Uterus (tissue), 4 donors: ENCODE measurements around the gene AIG1. TPM values are rescaled to one million over a fixed set of nuclear protein-coding genes. Genes with fewer than 3 reads are reported as not detected.

Experiments used
- DNase-seq, 2 donors: peaks; one replicate each; pipeline ENCODE4 v3.0.0-alpha.2; 2019 to 2020
- H3K27ac ChIP-seq, 2 donors: fragments of 200-600 bp; sonication (generic); 1 replicate in 1 of 2; 2 replicates in 1 of 2; pipeline ENCODE4 v1.5.1; 2016 to 2018
- H3K27me3 ChIP-seq, 2 donors: fragments of 200-600 bp; sonication (generic); one replicate each; pipeline ENCODE4 v1.5.1; 2018 to 2019; ENCODE audit warnings: control low read depth in 1 of 2
- H3K36me3 ChIP-seq, 2 donors: fragments of 200-600 bp; sonication (generic); one replicate each; pipeline ENCODE4 v1.5.1; 2019; ENCODE audit warnings: control low read depth in 1 of 2
- H3K4me1 ChIP-seq, 2 donors: fragments of 200-600 bp; sonication (generic); one replicate each; pipeline ENCODE4 v1.5.1; 2018 to 2019; ENCODE audit warnings: control low read depth in 1 of 2
- H3K4me3 ChIP-seq, 2 donors: fragments of 200-600 bp; sonication (generic); 1 replicate in 1 of 2; 2 replicates in 1 of 2; pipeline ENCODE4 v1.5.1; 2018 to 2019; ENCODE audit warnings: mild to moderate bottlenecking in 1 of 2
- H3K9me3 ChIP-seq, 2 donors: fragments of 200-600 bp; sonication (generic); one replicate each; pipeline ENCODE4 v1.5.1; 2019; ENCODE audit warnings: control low read depth in 1 of 2
- POLR2A ChIP-seq, 2 donors: fragments of 450-650 bp; IDR thresholded peaks; one replicate each; pipeline ENCODE4 v1.6.1; 2016; ENCODE audit warnings: antibody characterized with exemption in 2 of 2, mild to moderate bottlenecking in 1 of 2, moderate library complexity in 1 of 2
- intact Hi-C: fragments of 100-400 bp; cut with DNase I; formaldehyde crosslinking; loops from one replicate; pipeline ENCODE4 v1.15.1; 2023; ENCODE audit warnings: low total_unique reads
- total RNA-seq, 4 donors: library from RNA; depleted of rRNA in 3 of 4; stranded (reverse); fragments of >200 nt in 3 of 4; gene quantifications; one replicate each; pipeline versions ENCODE4 v1.1.0 to v1.2.4, GENCODE V29; 2014 to 2023
- TF ChIP-seq, protein P1 (sequence below), 4 experiments: fragments of 200-600 bp in 2 of 4; fragments of 450-650 bp in 2 of 4; sonication (generic) in 2 of 4; IDR thresholded peaks; one replicate each; pipeline ENCODE4 v1.5.1; 2016 to 2019; ENCODE audit warnings: antibody characterized with exemption in 4 of 4, mild to moderate bottlenecking in 2 of 4, moderate library complexity in 1 of 4
- donor health status: DM: yes; HTN: yes; CAD: no.

AIG1 gene
- total RNA-seq, 4 donors from 2014 or later, result 6.9 to 36.6 (median 27.8) TPM

- TF ChIP-seq, protein P1, sequence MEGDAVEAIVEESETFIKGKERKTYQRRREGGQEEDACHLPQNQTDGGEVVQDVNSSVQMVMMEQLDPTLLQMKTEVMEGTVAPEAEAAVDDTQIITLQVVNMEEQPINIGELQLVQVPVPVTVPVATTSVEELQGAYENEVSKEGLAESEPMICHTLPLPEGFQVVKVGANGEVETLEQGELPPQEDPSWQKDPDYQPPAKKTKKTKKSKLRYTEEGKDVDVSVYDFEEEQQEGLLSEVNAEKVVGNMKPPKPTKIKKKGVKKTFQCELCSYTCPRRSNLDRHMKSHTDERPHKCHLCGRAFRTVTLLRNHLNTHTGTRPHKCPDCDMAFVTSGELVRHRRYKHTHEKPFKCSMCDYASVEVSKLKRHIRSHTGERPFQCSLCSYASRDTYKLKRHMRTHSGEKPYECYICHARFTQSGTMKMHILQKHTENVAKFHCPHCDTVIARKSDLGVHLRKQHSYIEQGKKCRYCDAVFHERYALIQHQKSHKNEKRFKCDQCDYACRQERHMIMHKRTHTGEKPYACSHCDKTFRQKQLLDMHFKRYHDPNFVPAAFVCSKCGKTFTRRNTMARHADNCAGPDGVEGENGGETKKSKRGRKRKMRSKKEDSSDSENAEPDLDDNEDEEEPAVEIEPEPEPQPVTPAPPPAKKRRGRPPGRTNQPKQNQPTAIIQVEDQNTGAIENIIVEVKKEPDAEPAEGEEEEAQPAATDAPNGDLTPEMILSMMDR (IDR thresholded peaks at IDR 0.05), result no peak
- no peak for TF ChIP-seq POLR2A (IDR thresholded peaks at IDR 0.05)
- Histone ChIP-seq H3K4me1 (no peaks in the 10 kb centered on the region), H3K27me3 (peaks cover 0 to 3% of the 10 kb centered on the region in 2 donors), H3K4me3 (no peak overlapping the region), H3K27ac (no peak overlapping the region), H3K36me3 (no peaks in the 10 kb centered on the region), H3K9me3 (no peaks in the 10 kb centered on the region)
- no peak for DNase-seq
- intact Hi-C loops, result no loop called here
Measured at GRCh38 chr6:143049611-143050010, 11.1 kb upstream of the AIG1 start.

DNA sequence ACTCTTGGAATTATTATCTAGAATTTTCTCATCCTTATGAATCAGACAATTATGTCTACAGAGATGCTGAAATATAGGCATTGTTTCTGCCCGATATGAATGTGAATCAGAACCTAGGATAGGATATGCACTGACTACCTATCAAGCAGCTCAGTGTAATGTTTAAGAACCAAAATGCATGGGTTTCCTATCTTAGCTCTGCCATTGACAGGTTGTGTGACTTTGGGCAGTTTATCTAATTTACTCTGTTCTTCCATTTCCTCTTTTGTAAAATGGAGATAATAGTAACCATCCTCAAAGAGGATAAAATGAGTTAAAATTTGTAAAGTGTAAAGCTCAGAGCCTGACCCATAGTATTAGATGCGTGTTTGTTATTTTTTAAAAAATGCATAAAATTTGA is 10.2 kb upstream of the AIG1 start:
- no peaks in the 10 kb centered on the region for H3K9me3 ChIP-seq
- peaks cover 0 to 3% of the 10 kb centered on the region in 2 donors for H3K27me3 ChIP-seq
- no peak overlapping the region for H3K4me3 ChIP-seq
- TF ChIP-seq, protein P1 (IDR thresholded peaks at IDR 0.05), result no peak
- no peak for TF ChIP-seq POLR2A (IDR thresholded peaks at IDR 0.05)
- no peaks in the 10 kb centered on the region for H3K4me1 ChIP-seq
- no peaks in the 10 kb centered on the region for H3K36me3 ChIP-seq
- no peak for DNase-seq
- intact Hi-C loops, result no loop called here
- no peak overlapping the region for H3K27ac ChIP-seq

DNA sequence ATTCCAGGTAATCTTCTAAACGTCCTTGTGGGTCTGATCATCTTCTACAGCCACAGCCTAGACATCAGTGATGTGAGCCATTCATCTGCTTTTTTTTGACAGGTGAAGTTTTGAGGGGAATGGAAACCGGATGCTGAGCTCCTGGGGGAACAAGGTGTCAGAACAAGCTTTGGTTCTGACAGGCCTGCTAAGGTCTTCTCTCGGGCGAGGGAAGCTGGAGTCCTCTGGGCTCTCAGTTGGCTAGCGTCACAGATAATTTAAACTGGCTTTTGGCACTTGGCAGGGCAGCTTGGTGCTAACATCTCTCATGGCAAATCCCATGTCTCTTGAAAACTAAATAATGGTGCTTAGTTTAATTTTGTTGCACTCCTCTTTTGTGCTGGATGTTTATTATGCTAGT is 8.4 kb upstream of the AIG1 start:
- H3K27ac ChIP-seq, result no peak overlapping the region

DNA sequence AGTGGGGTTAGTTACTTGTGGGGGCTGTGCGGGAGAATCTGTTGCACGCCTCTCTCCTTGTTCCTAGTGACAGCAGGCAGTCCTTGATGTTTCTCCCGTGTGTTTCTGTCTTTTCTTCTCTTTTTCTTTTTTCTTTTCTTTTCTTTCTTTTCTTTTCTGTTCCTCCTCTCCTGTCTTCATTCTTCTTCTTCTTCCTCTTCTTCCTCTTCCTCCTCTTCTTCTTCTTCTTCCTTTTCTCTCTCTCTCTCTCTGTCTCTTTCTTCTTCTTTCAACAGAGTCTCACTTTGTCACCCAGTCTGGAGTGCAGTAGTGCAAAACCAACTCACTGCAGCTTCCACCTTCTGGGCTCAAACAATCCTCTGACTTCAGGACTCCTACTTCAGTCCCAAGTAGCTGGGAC is 6.8 kb upstream of the AIG1 start:
- Histone ChIP-seq H3K9me3 (no peaks in the 10 kb centered on the region), H3K27me3 (no peaks in the 10 kb centered on the region), H3K4me3 (no peak overlapping the region), H3K4me1 (no peaks in the 10 kb centered on the region), H3K36me3 (no peaks in the 10 kb centered on the region), H3K27ac (no peak overlapping the region)
- TF ChIP-seq POLR2A (IDR thresholded peaks at IDR 0.05), result no peak
- TF ChIP-seq, protein P1 (IDR thresholded peaks at IDR 0.05), result no peak
- DNase-seq, result no peak
- intact Hi-C loops, result no loop called here

More for the DNA sequence above, 8.4 kb upstream of the AIG1 start:
- no peaks in the 10 kb centered on the region for H3K4me1 ChIP-seq
- no peak overlapping the region for H3K4me3 ChIP-seq
- no peak for DNase-seq
- H3K27me3 ChIP-seq, result no peaks in the 10 kb centered on the region
- TF ChIP-seq, protein P1 (IDR thresholded peaks at IDR 0.05), result no peak
- no peak for TF ChIP-seq POLR2A (IDR thresholded peaks at IDR 0.05)
- intact Hi-C loops, result no loop called here
- H3K9me3 ChIP-seq, result no peaks in the 10 kb centered on the region
- H3K36me3 ChIP-seq, result no peaks in the 10 kb centered on the region

- no peaks in the 10 kb centered on the region for H3K4me1 ChIP-seq
- H3K36me3 ChIP-seq, result no peaks in the 10 kb centered on the region
- intact Hi-C loops, result no loop called here
Measured at GRCh38 chr6:143054329-143054728, 6.4 kb upstream of the AIG1 start.

More at GRCh38 chr6:143054329-143054728, 6.4 kb upstream of the AIG1 start:
- Histone ChIP-seq H3K4me3 (no peak overlapping the region), H3K27ac (no peak overlapping the region), H3K27me3 (no peaks in the 10 kb centered on the region), H3K9me3 (no peaks in the 10 kb centered on the region)
- DNase-seq, result no peak
- TF ChIP-seq, protein P1 (IDR thresholded peaks at IDR 0.05), result no peak
- no peak for TF ChIP-seq POLR2A (IDR thresholded peaks at IDR 0.05)
